PFSK-1 (cell line): ENCODE data around the gene HIF1A.

ENCODE experiments used
- FOXP2 ChIP-seq: optimal IDR thresholded peaks from 2 replicates; pipeline ENCODE3; 2011; ENCODE audit warnings: borderline replicate concordance, control low read depth, inconsistent platforms; ENCODE audit not compliant: insufficient read depth; ENCODE audit errors: extremely low read length, extremely low read depth
- POLR2AphosphoS5 ChIP-seq: IDR thresholded peaks from 2 replicates; pipeline ENCODE4 v1.6.1; 2012; ENCODE audit warnings: low read depth, mild to moderate bottlenecking, control low read depth, low read length, moderate library complexity
- REST ChIP-seq, 2 experiments: IDR thresholded peaks; 2 replicates each; pipeline versions ENCODE4 v1.6.1 to v1.8.0; 2011 to 2012; ENCODE audit warnings: low read depth in 2 of 2, low read length in 2 of 2, control low read depth in 1 of 2, inconsistent platforms in 1 of 2, mild to moderate bottlenecking in 1 of 2, moderate library complexity in 1 of 2; ENCODE audit not compliant: insufficient read depth in 1 of 2
- SIN3A ChIP-seq: IDR thresholded peaks from 2 replicates; pipeline ENCODE4 v1.6.1; 2012; ENCODE audit warnings: mild to moderate bottlenecking, low read length, moderate library complexity, borderline replicate concordance; ENCODE audit not compliant: insufficient read depth
- TAF1 ChIP-seq: IDR thresholded peaks from 2 replicates; pipeline ENCODE4 v1.6.1; 2012; ENCODE audit warnings: low read length, control low read depth, borderline replicate concordance; ENCODE audit not compliant: insufficient read depth

- TF ChIP-seq REST (IDR thresholded peaks at IDR 0.05; ENCODE audit: insufficient read depth in 1 of 2, low read depth in 2 of 2, low read length in 2 of 2) (no peak), TAF1 (no peak), POLR2AphosphoS5 (no peak), SIN3A (no peak), FOXP2 (no peak)
Observed at GRCh38 chr14:61724133-61724532, 28.8 kb downstream of the HIF1A start.
